NCI-H2227 treated with DMSO at 0.1 percent for 48 hours (cell line): ENCODE results near the gene LRRC34.

ENCODE experiments used
- DNase-seq: peaks from one replicate; lab custom pipeline; 2025; lab: John Stamatoyannopoulos, UW

LRRC34 gene

GRCh38 chr3:169813757-169814517 lies 1.2 kb upstream of the LRRC34 start:
- no peak for DNase-seq

DNA sequence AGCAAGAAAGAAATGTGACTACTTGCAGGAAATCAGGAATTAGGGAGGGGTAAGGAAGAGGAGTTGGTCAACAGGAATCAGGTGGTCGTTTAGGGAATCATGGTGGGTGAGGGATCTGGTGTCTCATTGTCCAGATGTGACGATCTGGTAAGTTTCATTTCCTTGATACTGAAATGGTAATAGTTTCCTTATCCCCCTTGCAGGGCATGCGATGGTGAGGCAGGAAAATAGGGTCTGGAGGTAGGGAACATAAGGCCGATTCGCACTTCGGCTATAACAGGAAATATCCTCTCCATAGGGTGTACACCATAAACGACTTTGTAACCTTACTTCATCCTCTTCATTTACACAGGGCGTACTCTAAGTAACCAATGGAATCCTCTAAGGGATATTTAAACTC lies 574 bp upstream of the LRRC34 start:
- DNase-seq = no peak

- peak; percentile 51 for DNase-seq
Measured at GRCh38 chr3:169811631-169812331, 923 bp downstream of the LRRC34 start.

- no peak for DNase-seq
Measured at GRCh38 chr3:169809230-169809795, 3.4 kb downstream of the LRRC34 start.

GRCh38 chr3:169804681-169805080 lies 8.0 kb downstream of the LRRC34 start:
- no peak for DNase-seq

DNA sequence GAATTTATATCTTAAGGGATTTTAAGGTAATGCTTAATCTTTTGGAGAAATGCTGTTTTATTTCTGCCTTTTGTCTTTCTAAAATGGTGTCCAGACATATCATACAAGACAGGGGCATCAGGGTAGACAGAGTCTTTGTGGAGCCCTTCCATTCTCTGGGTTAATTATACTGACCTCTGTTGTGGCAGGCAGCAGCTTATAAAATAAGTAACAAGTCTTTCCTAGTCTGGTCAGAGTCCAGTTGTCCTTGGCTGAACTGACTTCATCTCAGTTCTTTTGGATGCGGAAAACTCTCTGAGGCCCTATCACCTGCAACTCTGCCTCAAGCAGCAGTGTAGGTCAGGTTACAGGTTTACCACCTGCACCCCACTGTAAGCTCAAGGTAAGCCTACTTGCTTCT lies 20.3 kb downstream of the LRRC34 start:
- no peak for DNase-seq

DNA sequence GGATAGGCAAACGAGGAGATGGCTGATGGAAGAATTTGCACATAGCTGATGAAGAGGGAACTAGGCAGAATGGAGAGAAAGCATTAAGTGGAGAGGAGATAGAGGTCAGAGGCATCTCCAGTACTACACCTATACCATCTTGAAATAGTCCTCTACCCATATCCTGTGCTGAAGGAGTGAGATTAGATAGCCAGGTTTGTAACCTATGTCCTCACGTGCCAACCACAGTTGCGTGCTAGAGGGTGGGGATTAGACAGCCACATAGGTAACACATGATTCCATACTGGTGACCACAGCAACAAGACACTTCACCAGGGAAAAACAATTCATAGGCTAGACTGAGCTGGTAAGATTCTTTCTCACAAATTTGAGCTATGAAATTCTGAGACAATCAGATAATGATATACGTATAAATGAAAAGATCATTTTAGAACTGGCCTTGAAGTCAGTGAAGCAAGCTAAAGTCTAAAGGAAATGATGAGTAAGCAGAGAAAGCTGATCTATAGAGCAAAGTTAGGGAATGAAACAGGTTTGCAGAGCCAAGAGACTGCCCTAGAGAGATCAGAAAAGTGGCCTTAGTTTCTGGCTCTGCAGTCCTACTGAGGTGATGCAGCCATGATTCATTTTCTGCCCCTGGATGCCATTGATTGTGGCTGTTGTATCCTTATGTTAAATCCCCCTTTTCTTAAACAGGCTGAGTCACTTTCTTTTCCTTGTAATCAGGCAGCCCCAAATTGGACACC lies 21.8 kb downstream of the LRRC34 start:
- no peak for DNase-seq

- DNase-seq = no peak
Measured at GRCh38 chr3:169790219-169790618, 22.5 kb downstream of the LRRC34 start.

DNA sequence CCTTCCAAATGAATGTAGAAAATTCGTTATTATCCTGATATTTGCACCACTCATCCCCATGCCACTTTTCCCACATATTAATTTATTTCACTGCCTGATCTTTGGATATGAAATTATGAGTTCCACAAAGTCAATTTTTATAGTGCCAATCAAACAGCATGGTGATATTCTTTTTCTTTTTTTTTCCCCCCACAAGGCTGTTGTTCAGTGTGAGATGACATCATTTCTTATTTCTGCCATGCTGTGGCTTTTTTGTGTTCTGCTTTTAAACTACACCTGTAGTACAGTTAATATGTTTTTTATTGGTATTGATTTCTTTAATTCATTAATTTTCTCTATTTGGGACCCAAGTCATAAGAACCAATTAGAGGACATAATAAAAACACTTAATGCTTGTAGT lies 24.9 kb downstream of the LRRC34 start:
- no peak for DNase-seq

DNA sequence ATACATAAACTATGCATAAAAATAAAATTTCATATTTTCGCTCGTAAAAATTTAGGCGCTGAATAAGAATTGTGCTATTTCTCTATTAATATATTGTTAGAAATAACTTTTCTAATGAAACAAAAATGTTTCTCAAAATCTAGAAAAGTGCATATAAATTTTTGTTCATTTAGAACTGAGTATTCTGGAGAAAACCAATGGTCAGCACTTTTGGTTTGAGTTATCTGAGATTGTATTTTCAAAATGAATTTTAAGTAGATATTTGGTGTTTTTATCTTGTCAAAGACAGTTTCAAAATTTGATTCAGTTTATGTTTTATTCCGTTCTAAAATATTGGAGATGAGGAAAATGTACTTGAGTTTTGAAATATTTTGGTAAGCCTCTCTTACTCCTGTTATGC lies 25.6 kb downstream of the LRRC34 start:
- DNase-seq = no peak

DNA sequence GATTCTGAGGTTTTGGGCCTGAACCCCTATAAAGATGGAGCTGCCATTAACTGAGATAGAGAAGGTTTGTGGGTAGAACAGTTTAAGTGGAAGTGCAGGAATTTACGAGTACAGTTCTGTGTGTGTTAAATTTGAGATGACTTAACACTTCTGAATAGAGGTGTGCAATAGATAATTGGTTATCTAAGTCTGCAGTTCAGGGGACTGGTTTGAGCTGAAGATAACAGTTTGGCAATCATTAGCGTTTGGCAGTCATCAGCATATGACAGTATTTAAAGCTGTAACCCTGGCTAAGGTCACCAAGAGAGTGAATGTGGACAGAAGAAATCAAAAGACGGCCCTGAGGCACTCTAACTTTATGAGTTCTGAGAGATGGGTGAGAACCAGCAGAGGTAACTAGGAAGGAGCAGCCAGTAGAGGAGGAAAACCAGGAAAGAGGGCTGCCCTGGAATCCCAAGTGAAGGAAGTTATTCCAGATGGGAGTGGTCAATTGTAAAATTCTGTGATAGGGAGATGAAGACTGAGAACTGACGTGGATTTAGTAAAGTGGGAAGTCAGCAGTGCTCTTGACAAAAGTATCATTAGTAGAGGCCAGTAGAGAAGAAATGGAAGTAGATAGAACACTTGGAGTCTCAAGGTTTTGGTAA lies 31.4 kb downstream of the LRRC34 start:
- no peak for DNase-seq

DNA sequence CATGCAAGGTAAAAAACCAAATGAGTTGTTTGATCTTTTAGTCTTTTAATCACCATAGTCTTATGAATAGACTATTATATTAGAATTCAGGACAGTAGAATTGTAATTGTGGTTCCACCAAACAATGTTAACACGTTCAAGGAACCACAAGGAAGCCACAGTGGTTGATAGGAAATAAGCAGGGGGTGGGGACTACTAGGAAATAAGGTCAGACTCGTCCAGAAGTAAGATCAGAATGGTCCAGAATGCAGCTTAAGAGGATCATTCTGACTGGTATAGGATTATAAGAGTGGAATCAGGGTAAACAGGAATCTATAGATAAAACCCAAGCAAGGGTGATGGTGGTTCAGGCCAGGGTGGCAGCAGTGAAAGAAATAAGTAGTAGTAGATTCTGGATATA lies 32.0 kb downstream of the LRRC34 start:
- no peak for DNase-seq

DNA sequence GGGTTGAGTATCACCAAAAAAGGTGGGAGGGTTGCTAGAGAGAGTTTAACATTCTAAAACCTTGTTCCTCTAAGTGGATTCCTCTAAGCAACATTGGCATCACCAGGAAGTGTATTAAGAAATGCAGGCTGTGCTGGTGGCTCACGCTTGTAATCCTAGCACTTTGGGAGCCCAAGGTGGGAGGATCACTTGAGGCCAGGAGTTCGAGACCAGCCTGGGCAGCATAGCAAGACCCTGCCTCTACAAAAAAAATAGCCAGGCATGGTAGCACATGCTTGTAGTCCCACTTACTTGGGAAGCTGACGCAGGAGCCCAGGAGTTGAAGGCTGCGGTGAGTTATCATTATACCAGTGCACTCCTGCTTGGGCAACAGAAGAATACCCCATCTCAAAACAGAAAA lies 34.9 kb downstream of the LRRC34 start:
- DNase-seq = no peak

DNA sequence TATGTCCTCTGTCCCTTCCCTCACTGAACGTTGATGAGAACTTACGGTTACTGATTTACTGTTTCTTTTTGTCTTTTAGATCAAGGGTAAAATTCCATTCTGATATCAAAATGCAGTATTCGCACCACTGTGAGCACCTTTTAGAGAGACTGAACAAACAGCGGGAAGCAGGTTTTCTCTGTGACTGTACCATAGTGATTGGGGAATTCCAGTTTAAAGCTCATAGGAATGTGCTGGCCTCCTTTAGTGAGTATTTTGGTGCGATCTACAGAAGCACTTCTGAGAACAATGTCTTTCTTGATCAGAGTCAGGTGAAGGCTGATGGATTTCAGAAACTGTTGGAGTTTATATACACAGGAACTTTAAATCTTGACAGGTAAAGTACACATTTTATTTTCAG lies 38.5 kb downstream of the LRRC34 start:
- DNase-seq = no peak

DNA sequence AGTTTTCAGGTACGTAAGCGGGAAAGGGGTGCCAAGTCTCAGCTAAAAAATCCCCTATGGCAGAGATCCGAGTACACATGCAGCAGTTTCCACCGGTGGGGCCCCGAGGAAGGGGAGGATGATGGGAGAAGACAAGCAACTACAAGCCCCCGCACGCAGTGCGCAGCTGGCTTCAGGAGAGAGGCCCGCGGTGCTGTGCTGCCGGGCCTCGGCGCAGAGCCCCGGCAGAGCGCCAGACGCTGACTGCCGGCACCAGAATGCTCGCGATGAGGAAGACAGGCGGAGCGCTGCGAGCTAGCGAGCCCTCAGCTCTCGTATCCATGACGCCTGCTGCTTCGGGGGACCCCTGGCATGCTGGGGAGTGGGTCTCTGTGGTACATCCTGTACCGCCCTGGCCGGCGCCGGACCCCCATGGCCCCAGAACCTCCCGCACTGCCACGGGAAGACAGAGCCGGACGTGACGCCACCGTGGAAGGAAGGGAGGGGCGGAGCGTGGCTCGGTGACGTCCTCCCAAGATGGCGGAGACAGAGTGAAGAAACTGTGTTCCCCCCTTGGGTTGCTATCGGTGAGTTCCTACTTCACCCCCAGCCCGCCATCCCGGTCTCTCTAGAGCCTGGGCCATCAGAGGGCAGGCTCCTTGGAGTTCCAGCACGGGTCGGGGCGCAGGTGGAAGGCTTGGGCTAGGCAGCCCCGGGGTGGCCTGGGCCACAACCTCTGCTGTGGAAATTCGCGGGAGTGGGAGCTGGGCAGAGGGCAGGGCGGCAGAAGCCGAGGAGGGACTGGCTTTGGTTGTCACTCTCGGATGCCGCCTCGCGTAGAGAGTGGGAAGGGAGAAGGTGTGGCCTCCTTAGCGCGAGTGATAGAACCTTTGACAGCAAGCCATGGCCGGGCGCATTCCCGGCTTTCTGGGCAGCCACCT lies 39.5 kb downstream of the LRRC34 start, which contains the start of gene MYNN:
MYNN (plus strand) TSS at position 500 of the 920 bp plus-strand sequence. CDS start 900 bp downstream, outside the sequence.
- DNase-seq = peak; percentile 79

- DNase-seq = peak; percentile 96
Measured at GRCh38 chr3:169772305-169772896, 40.3 kb downstream of the LRRC34 start.

DNA sequence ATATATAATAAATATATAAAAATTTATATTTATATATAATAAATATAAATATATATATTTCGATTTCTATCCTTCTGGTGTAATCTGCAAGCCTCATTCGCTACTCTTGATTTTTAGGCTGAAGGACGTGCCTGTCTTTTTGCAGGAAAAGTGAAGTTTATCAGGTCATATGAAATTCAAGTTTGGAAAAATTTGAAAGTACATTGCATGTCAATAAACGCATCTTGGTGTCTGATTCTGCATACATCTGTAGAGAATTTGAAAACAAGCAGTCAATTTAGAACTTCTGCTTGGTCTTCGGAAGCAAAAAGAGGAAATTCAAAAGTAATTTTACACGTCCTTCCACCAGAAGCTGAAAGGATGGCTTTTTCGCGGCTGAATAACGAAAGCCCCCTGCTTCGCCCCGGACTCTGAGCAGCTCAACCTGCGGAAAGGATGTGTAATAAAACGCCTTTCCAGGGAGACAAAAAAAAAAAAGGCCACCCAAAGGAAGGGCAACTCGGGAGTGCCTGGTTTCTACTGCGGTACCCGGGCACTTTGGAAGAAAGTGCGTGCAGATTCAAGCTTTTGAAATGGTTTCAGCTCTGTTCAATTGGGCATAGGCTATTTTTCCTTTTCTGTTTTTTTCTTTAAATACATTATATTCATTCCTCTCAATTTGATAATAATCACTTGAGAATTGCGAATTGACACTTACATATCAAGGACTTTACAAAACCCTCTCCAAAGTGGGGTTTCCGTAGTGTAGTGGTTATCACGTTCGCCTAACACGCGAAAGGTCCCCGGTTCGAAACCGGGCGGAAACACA lies 41.0 kb downstream of the LRRC34 start:
- DNase-seq = peak; percentile 96

GRCh38 chr3:169769287-169770181 lies 43.2 kb downstream of the LRRC34 start, which contains the start of gene ACTRT3:
ACTRT3 (minus strand) TSS chr3:169769561; CDS start chr3:169769520, 41 bp downstream.
- peak; percentile 68 for DNase-seq
